Measurements from ENCODE around the gene NOTCH3. TPM values are rescaled to one million over a fixed set of nuclear protein-coding genes. Genes with fewer than 3 reads are reported as not detected.

Gene NOTCH3
- polyA plus RNA-seq, 1 experiment: 37.6 TPM

DNA sequence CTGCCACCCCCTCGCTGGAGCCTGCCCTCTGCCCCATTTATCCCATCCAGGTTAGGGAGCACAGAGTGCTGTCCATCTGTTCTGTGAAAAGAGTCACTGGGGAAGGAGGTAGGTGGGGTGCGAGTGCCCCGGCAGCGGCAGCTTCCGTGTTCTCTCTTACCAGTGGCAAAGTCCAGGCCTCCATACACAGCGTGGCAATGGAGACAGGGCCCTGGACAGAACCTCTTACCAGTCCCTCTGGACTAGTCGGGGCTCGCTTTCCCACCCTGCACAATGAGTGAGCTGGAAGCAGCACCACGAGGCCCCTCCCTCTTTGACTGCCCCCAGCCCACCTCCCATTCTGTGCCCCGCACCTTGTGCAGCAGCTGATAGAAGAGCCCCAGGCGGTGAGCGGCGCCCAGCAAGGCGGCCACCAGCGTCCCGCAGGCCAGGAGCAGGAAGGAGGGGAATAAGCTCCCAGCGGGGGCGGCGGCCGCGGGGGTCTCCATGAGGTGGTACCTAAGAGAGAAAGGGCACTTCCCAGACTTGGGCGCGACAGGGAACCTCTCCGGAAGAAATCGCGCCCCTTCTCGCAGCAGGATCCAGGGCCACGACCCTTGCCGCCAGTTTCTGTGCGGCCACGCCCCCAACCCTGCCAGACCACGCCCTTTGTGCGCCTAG is 76.1 kb downstream of the NOTCH3 start:
- H3K36me3 ChIP-seq (ENCODE audit: control insufficient read depth, insufficient read depth, low read length): peaks cover 12% of the 10 kb centered on the region
- ChIA-PET POLR2A (no interaction called here), CTCF (interaction anchor here (0.9 to 1.6 kb wide), 3 partner anchors 9 to 29 kb away, joined by 3 to 6 read pairs (median 4); no protein-coding TSS in a partner anchor)
- H3K27me3 ChIP-seq (ENCODE audit: control insufficient read depth, insufficient read depth, low read length): no peaks in the 10 kb centered on the region
- no peak for DNase-seq (ENCODE audit: low read depth)
- H3K4me3 ChIP-seq (ENCODE audit: low read depth, low read length): peak overlapping the region; percentile 95
- TF ChIP-seq, protein P1, sequence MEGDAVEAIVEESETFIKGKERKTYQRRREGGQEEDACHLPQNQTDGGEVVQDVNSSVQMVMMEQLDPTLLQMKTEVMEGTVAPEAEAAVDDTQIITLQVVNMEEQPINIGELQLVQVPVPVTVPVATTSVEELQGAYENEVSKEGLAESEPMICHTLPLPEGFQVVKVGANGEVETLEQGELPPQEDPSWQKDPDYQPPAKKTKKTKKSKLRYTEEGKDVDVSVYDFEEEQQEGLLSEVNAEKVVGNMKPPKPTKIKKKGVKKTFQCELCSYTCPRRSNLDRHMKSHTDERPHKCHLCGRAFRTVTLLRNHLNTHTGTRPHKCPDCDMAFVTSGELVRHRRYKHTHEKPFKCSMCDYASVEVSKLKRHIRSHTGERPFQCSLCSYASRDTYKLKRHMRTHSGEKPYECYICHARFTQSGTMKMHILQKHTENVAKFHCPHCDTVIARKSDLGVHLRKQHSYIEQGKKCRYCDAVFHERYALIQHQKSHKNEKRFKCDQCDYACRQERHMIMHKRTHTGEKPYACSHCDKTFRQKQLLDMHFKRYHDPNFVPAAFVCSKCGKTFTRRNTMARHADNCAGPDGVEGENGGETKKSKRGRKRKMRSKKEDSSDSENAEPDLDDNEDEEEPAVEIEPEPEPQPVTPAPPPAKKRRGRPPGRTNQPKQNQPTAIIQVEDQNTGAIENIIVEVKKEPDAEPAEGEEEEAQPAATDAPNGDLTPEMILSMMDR (IDR thresholded peaks at IDR 0.05; ENCODE audit: insufficient read depth, low read depth, low read length): no peak

GRCh38 chr19:15123900-15124299 is 76.9 kb downstream of the NOTCH3 start:
- Histone ChIP-seq H3K4me3 (ENCODE audit: low read depth, low read length) (no peak overlapping the region), H3K27me3 (ENCODE audit: control insufficient read depth, insufficient read depth, low read length) (no peaks in the 10 kb centered on the region), H3K36me3 (ENCODE audit: control insufficient read depth, insufficient read depth, low read length) (peaks cover 15% of the 10 kb centered on the region)
- ChIA-PET CTCF (interaction anchor here (0.9 to 1.6 kb wide), 2 partner anchors 9 to 22 kb away, joined by 3 to 6 read pairs; no protein-coding TSS in a partner anchor), POLR2A (no interaction called here)
- TF ChIP-seq, protein P1 (IDR thresholded peaks at IDR 0.05; ENCODE audit: insufficient read depth, low read depth, low read length): no peak
- no peak for DNase-seq (ENCODE audit: low read depth)

GRCh38 chr19:15123031-15123890 is 77.5 kb downstream of the NOTCH3 start:
- TF ChIP-seq, protein P1 (IDR thresholded peaks at IDR 0.05; ENCODE audit: insufficient read depth, low read depth, low read length): no peak
- Histone ChIP-seq H3K4me3 (ENCODE audit: low read depth, low read length) (no peak overlapping the region), H3K27me3 (ENCODE audit: control insufficient read depth, insufficient read depth, low read length) (no peaks in the 10 kb centered on the region), H3K36me3 (ENCODE audit: control insufficient read depth, insufficient read depth, low read length) (peaks cover 21% of the 10 kb centered on the region)
- no peak for DNase-seq (ENCODE audit: low read depth)
- ChIA-PET POLR2A (no interaction called here), CTCF (interaction anchor here (0.5 to 1.6 kb wide), 2 partner anchors 22 to 271 kb away, joined by 3 to 6 read pairs; no protein-coding TSS in a partner anchor)

- CTCF ChIA-PET: interaction anchor here (0.5 to 1.1 kb wide), 2 partner anchors 28 to 272 kb away, joined by 3 read pairs; no protein-coding TSS in a partner anchor
- Histone ChIP-seq H3K27me3 (ENCODE audit: control insufficient read depth, insufficient read depth, low read length) (no peaks in the 10 kb centered on the region), H3K36me3 (ENCODE audit: control insufficient read depth, insufficient read depth, low read length) (peaks cover 28% of the 10 kb centered on the region), H3K4me3 (ENCODE audit: low read depth, low read length) (no peak overlapping the region)
- POLR2A ChIA-PET: no interaction called here
- TF ChIP-seq, protein P1 (IDR thresholded peaks at IDR 0.05; ENCODE audit: insufficient read depth, low read depth, low read length): no peak
- DNase-seq (ENCODE audit: low read depth): no peak
Measured at GRCh38 chr19:15122331-15123030, 78.3 kb downstream of the NOTCH3 start.
